GM18511 (cell line): ENCODE measurements around the gene UNC5A.

Experiments
- ATAC-seq: cut with Tn5 transposase; IDR thresholded peaks from one replicate; pipeline ENCODE4 v1.9.1; 2021; ENCODE audit warnings: mild to moderate bottlenecking, moderate library complexity; ENCODE audit not compliant: unreplicated experiment

UNC5A gene

DNA sequence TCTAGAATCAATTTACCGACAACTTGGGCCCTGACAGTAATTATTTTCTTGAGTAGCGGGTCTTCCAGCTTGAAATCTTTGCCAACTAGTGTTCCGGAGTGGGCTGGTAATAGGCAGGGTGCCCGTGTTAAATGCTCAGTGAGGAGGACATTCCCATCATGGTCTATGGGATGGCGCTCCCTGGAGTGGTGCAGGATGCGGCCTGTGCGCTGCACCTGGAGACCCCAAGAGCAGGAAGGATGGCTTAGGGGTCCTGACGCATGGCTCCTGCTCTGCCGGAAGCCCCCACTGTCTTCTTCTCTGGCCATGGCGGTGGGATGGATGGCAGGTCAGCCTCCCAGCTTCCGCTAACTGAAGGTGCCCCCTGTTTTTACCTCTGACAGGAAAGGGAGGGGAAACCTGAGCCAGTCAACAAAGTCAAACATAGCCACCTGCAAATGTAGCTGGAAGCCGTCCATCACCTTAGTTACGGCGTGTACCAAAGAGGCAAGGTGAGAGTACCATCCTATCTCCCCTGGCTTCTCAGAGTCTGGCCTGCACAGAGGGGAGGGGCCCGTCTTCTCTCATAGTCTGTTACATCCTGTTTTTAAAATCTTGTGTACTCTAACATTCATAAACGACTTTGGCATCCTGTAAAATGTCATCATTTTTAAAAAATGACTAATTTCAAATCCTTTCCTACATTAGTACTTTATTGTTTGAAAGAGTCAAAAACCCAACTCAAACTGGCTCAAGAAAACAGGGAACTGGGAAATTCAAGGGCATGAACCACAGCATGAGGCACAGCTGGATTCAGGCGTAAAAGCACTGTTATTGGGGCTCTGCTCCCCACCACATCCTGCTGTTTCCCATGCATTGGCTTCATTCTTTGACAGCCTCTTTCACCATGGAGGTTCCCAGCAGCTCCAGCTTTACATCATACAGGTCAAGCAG is 28.5 kb upstream of the UNC5A start:
- no peak for ATAC-seq

DNA sequence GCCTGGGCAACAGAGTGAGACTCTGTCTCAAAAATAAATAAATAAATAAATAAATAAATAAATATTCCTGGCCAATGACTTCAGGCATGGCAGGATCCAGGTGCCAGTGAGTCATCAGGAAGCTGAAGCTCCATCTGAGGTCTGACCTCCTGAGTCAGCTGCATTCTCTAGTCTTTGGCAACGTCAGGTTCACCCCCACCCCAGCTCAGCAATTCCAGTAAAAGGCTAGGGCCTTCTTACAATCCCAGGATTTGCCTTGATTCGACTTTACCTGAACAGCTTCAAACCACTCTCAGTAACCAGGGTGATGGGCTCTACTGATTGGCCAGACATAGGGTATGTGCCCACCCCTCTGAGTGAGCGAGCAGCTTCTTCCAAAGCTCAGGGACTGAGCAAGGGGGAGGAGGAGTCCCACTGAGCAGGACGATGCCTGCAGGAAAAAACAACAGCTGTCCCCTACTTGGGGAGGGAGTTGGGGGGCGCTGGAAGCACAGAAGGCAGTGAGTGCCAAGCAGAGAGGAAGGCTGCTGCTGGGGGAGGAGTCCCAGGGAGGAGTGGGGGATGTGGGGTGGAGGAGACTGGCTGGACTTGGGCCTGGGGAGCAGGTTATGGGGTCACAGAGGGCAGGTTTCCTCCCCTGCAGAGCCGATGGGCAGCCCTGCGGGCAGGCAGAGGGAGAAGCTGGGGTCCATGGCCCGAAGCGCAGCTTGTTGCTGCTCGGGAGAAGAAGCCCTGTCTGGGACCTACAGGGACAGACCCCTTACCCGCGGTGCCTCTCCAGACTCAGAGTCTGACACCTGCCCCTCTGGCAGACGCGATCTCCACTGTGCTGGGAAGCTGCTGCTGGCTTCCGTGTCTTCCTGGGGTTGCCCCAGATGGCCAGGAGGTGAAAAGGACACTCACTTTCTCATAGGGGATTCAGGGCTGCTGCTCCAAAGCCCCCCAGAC is 25.9 kb upstream of the UNC5A start:
- no peak for ATAC-seq

DNA sequence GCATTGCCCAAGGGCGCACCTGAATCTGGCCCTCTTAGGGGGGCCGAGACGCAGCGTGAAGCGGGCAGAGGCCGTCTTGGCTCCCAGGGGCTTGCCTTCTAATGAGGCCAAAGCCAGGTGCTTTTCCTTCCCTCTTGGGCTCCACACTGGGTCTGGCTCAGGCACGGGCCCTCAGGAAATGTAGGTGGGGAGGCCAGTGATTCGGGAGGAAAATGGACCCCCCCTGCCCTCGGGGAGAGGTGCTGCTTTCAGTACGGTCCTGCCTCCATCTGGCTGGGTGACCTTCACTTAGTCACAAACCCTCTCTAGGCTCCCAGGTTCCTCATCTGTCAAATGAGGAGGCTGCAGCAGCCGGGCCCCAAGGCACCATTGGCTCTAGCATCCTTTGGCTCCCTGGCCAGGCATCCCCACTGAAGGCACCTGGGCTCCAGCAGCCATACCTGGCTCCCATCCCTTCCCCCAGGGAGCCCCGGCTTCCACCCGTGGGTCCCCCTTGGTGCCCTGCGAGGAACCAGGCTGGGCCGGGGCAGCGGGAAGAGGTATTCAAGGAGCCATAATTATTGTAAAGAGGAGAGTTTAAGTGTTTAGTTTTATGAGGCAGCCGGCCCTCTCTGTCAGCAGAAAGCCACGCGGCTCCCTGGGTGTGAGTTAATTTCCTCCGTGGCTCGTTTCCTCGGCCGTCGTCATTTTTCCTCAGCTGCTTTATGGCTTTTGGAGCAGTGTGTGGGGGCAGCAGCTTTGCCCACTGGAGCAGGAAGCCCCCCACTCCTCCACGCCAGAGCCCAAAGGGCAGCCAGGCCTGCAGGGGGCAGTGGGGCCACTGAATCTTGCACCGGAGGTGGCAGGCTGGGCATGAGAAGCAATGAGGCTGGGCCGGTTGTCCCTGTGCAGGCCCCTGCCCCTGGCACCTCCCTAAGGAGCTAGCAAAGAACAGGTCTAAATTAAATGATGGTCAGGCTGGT is 24.9 kb upstream of the UNC5A start:
- ATAC-seq, result no peak

DNA sequence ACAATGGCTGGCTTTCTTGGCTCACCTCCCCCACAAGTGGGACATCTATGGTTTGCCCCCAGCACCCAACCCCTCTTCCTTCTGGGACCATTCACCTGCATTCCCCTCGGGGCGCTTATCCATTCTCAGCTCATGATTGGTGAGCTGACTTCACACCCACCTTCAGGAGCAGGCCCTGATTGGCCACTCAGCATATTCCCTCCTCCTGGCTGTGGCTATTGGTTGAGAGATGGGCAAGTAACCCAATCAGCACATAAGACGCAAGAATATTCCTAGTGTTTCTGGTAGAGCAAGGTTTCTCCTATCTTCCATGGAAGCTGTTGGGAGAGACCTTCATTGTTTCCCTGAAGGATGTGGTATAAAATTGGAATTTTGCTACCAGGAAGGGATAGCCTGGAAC is 22.7 kb upstream of the UNC5A start:
- no peak for ATAC-seq

DNA sequence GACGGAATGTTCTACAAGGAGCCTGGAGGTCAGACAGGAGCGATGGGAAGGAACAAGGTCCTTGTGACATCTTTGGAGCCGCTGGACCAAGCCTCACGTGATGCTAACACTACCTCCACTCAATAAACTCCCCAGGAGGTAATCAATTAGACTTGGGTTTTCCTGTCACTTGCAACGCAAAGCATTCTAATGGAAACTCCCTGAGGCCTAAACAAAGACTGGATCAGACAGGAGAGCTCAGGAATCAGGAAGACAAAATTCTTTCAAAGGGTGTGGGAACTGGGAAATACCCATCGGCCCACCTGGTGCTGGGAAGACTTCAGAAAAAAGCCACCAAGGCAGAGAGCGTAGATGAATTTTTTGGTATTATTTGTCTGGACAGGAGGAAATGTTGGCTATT is 22.3 kb upstream of the UNC5A start:
- no peak for ATAC-seq

DNA sequence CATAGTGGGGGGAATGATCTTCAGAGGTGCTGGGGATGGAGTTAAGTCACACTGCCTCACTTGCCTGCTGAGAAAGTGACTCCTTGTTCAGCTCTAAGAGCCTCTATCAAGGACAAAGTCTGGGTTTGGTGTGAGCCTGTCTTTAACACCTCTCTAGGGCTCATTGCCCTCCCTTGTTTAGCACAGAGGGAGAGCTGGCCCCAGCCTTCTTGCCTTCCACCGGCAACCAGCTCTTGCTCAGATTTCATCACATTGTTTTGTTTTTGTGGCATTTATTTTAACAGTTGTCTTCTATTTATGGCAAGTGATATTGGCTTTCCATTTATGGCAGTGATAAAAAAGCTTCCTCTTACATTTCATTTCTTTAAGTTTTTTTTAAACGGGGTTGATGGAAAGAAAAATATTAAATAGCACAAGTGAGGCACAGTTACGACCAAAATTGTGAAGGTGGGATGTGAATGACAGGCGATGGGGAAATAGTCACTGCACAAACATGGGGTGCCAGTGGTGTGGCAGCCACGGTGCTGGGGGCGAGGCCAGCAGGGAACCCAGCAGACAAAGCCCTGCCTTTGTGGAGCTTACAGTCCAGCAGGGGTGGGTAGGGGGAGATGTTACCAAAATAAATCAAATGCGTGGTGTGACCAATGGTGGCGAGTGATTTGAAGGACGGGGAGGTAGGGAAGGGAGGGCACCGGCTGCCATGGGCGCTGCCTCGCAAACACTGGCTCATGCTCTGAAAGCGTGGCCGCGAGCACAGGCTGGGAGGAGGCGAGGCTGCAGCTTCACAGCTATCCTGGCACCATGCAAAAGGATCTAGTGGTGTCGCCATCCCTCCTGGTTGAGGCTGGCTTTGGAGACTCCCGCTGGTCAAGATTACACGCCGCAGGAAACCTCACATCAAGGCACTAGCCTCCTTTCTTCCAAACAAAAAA is 21.2 kb upstream of the UNC5A start:
- no peak for ATAC-seq

DNA sequence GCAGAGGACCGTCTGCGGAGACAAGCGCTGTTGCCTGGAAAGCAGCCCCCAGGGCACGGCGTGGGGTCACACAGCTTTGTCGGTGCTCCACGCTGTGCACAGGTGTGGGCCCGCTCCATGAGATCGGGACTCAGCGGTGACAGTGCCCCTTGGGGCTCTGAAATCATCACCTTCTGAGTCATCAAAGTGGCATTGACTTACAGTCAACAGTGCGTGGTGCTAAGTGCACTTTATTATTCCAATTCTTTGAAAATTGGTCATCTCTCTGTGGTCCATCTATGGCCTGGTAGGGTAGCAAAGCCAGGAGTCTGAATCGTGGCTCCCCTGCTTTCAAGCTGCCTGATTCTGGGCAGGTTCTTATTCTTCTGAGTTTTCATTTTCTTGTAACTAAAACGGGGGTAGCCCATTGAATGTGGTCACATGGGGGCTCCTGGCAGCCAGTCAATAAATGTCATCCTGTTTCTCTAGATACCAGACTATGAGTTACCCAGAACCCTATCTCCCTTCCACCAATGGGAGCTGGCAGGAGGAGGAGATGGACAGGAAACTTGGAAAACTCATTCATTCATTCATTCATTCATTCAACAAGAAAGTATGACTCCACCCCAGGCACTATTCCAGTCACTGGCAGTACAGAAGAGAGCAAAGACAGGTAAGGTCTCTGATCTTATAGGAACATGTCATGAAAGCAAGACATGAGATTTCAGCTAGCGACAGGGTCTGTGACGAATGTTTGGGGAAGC is 20.3 kb upstream of the UNC5A start:
- no peak for ATAC-seq

DNA sequence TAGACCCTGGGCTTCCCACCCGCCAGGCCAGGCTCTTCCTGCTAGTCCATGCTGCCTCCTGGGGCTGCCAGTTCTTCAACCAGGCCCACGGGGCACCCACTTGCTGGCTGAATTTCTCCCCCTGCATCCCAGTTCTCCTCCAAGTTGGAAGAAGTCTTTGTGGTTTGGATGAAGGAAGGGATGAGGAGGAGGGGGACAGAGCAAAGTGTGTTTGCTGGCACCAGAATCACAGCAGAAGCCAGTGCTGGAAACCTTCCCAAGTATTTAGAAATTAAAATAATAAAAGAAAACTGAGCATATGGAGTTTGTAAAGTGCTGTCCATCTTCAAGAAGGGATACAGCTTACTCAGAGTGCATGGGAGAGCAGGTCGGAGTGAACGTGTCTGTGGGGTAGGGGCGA is 19.4 kb upstream of the UNC5A start:
- no peak for ATAC-seq

DNA sequence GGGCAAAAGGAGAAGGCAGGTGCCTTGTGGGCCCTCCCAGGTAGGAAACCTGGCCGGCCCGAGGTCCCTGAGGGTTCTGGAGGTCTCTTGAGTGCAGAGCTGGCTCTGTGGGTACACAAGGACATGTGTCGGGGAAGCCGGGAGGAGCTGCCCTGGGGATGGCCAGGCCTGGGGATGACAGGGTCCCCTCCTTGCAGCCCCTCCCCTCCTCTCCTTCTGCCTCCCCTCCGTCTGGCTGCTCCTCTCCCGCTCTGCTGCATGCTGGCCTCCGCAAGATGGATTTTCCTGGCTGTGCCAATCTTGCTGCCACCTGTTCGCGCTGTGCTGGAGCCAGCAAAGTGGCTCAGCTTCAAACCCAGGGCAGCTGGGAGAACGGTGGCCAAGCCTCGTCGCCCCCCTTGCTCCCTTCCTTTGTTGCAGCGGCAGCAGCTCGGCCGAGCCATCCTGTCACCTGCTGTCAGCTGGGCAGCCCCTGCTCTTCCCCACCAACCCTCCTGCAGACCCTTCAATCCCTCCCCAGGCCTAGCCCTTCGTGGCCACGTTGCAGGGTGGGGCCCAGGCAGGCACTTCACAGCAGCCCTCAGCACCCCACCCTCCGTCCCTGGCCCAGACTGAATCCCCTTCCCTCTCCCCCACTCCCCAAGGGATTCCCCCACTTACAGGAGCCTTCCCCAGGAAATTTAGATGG is 17.6 kb upstream of the UNC5A start:
- no peak for ATAC-seq

DNA sequence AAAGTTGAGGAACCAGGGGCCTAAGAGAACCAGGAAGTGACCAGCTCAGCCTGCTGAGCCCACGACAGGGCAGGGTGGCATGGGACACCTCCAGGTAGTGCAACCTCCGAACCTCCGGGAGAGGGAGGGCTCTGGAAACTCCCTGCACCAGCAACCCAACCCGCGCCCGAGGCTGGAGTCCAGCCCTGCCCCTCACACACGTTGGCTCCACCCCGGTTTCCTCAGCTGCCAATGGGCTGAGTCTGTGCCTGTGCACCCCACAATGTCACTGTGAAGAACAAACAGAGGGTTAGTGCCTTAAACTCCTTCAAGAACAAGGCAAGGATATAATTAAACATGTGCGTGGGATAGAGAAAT is 17.0 kb upstream of the UNC5A start:
- ATAC-seq, result no peak

DNA sequence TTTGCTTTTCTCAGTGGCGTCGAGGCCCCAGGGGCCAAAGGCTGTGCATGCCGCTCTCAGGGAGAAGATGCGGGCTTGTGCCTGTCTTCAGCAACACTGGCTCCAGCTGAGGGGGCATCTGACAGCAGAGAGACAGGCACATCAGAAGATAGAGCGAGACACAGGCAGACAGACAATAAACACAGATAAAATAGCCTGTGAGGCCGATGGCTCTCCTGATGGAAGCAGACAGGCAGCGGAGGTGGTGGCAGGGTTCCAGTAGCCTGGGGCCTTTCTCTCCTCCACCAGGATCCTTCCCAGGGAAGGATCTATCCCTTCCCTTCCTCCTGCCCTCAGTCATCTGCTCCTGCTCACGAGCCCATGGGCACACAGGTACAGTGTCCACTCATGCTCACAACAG is 16.6 kb upstream of the UNC5A start:
- no peak for ATAC-seq

DNA sequence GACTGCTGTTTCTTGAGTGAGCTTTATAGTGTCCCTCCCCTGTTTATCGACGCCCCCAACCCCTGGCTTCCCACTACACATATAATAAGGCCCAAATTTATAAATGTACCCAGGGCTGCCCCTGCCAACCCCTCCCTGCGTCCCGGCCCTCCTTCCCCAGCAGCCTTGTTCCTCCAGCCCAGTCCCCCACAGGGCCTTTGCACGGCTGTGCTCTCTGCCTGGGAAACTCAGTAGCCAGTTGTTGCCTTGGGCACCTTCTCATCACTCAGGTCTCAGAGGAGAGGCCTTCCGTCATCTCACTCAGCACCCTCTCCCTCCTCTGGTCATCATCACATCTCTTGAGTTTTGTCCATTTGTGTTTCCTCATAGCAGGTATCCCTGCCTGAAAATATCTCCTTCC is 15.8 kb upstream of the UNC5A start:
- no peak for ATAC-seq

DNA sequence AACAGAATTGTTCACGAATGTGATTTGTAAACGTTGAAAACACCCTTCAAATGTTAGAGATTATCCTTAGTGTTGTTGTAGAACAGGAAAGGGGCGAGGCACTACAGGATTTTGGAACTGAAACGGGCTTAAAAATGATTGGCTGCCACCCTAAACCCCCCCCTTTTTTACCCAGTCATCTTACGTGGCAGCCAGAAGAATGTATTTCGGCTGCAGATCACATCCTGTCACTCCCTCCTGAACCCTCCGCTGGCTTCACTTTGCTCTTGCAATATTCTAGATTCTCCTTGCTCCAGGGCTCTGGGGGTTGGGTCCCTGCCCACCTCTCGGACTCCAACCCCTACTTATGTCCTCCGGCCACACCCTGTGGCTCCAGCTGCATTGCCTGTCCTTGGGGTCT is 13.9 kb upstream of the UNC5A start:
- no peak for ATAC-seq

DNA sequence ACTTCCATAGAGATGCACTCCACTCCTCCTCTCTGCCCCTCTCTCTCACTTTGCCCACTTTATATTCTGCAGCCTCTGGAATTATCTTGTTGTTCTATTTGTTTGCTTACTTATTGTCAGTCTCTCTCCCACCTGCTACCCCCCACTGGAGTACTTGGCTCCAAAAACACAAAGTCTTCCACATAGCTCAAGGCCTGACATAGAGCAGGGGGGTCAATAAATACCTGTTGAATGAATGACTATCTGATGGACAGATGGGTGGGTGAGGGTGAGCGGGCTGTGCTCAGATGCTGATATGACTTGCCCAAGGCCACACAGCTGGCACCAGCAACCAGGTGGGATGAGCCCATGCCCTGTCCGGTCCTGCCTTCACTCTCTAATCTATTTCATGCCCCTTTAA is 13.4 kb upstream of the UNC5A start:
- ATAC-seq, result no peak

DNA sequence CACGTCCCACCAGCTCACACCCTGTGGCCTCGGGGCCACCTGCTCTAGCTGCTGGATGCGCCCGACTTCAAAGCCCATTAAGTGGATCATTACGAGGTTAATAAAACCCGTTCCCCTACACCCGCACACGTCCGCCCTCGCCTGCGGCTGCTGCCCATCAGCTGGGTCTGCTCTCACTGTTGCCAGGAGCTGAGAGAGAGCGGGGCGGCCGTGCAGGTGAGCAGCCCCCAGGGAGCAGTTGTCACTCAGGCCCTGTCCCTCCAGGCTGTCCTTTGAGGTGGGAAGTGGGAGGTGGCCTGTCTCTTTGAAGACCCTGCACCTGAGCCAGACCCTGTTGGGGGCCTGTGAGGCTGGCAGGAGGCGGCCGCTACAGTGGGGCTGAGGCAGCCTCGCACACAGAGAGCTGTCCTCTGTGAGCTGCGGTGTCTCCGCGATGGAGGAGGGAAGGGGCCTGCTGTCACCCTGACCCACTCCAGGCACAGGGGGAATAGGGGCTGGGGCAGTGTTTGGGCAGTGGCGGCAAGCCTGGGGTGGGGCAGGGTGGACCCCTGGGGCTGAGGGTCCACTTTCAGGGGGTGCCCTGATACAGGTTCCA is 12.8 kb upstream of the UNC5A start:
- no peak for ATAC-seq

DNA sequence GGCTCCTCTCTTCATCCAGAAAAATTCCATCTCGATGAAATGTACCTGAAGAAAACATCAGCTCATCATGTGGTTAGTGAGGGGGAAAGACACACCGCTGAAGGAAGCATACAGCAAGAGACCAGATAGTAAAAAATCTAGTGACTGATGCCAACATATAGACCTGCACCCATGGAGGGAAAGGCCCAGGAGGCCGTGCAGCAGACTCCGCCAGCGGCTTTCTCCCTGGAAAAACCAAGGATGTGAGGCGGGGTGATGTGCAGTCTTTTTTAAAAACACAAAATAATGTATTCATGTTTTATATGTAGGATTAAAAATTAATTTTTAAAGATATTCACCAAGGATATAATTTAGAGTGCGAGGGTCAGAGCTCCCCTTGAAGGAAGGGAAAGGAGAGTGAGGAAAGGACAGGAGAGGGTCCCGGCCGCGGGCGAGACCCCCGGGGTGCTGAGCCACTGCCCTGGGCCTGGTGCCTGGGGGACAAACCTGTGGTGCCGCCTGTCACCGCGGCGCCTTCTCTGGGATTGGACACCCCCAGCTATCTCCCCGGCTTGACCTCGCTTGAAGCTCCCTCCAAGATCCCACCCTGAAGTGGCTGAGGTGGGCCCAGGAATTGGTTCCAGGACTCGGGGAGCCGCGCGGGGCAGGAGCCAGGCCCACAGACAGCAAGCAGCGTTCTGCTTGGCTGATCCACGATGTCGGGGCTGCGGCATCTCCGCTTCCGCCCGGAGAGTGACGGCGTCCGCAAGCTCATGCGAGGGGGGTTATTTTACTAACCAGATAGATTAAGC is 12.1 kb upstream of the UNC5A start:
- no peak for ATAC-seq

DNA sequence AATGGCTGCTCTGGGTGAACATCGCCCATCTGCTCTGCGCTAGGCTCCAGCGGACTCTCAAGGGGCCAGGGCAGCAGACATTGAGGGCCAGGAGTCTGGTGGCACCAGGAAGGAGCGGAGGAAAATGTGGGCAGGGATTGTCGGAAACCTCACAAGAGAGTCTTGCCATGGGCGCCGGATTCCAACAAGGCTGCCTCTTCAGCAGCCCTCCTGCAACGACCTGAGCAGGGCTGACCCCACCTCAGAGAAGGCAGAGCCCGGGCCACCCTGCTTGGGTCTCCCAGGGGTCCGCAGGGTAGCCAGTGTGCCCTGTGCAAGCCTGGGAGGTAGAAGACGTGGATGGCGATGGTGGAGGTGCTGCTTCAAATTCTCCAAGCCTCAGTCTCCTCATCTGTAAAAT is 11.4 kb upstream of the UNC5A start:
- ATAC-seq, result no peak
